SK-N-MC (cell line): Measurements from ENCODE around the gene MAMLD1.

ENCODE experiments used
- DNase-seq: peaks from one replicate; pipeline ENCODE4 v3.0.0-alpha.2; 2011; ENCODE audit warnings: low read depth, low spot score
- H3K27ac ChIP-seq: fragments of 200-600 bp; sonication (generic); 2 replicates; pipeline ENCODE4 v1.5.1; 2016; ENCODE audit warnings: mixed run types
- H3K36me3 ChIP-seq: fragments of 200-600 bp; sonication (generic); 2 replicates; pipeline ENCODE4 v1.6.1; 2017; ENCODE audit warnings: antibody characterized with exemption, low read length, mixed read lengths; ENCODE audit not compliant: insufficient read depth
- H3K4me3 ChIP-seq: fragments of 200-600 bp; sonication (generic); 2 replicates; pipeline ENCODE4 v1.5.1; 2016
- H3K9ac ChIP-seq: fragments of 200-600 bp; sonication (generic); 2 replicates; pipeline ENCODE4 v1.8.0; 2017; ENCODE audit warnings: mixed run types, mixed read lengths; ENCODE audit not compliant: insufficient read length
- H3K9me3 ChIP-seq: fragments of 200-600 bp; sonication (generic); 2 replicates; pipeline ENCODE4 v1.6.1; 2017; ENCODE audit warnings: low read depth, mild to moderate bottlenecking, antibody characterized with exemption, low read length, moderate library complexity, mixed read lengths
- EZH2 ChIP-seq: fragments of 200-600 bp; sonication (generic); IDR thresholded peaks from one replicate; pipeline ENCODE4 v1.6.1; 2017; ENCODE audit warnings: antibody characterized with exemption
- FOXP2 ChIP-seq: optimal IDR thresholded peaks from 2 replicates; pipeline ENCODE3; 2011; ENCODE audit warnings: mild to moderate bottlenecking, moderate library complexity; ENCODE audit not compliant: insufficient read depth; ENCODE audit errors: extremely low read length, control extremely low read depth
- POLR2AphosphoS5 ChIP-seq: IDR thresholded peaks from 2 replicates; pipeline ENCODE4 v1.6.1; 2012; ENCODE audit warnings: mild to moderate bottlenecking, low read depth, low read length, borderline replicate concordance

MAMLD1 gene

GRCh38 chrX:150446995-150447394 is 83.9 kb downstream of the MAMLD1 start:
- Histone ChIP-seq H3K4me3 (no peak overlapping the region), H3K27ac (no peak overlapping the region), H3K9me3 (no peaks in the 10 kb centered on the region), H3K9ac (no peak overlapping the region), H3K36me3 (no peaks in the 10 kb centered on the region)
- DNase-seq = no peak
- TF ChIP-seq EZH2 (no peak), FOXP2 (no peak), POLR2AphosphoS5 (no peak)

GRCh38 chrX:150449313-150449712 is 86.2 kb downstream of the MAMLD1 start:
- no peak for DNase-seq
- H3K9ac ChIP-seq = no peak overlapping the region
- no peaks in the 10 kb centered on the region for H3K36me3 ChIP-seq
- no peaks in the 10 kb centered on the region for H3K9me3 ChIP-seq
- TF ChIP-seq EZH2 (no peak), POLR2AphosphoS5 (no peak), FOXP2 (no peak)
- no peak overlapping the region for H3K27ac ChIP-seq
- H3K4me3 ChIP-seq = no peak overlapping the region

GRCh38 chrX:150450519-150451177 is 87.5 kb downstream of the MAMLD1 start:
- Histone ChIP-seq H3K4me3 (no peak overlapping the region), H3K27ac (no peak overlapping the region), H3K36me3 (no peaks in the 10 kb centered on the region), H3K9me3 (no peaks in the 10 kb centered on the region), H3K9ac (no peak overlapping the region)
- TF ChIP-seq POLR2AphosphoS5 (no peak), EZH2 (no peak)
- no peak for DNase-seq

GRCh38 chrX:150451953-150452352 is 88.8 kb downstream of the MAMLD1 start:
- no peak overlapping the region for H3K9ac ChIP-seq
- H3K9me3 ChIP-seq = no peaks in the 10 kb centered on the region
- no peak overlapping the region for H3K27ac ChIP-seq
- H3K36me3 ChIP-seq = no peaks in the 10 kb centered on the region
- DNase-seq = no peak
- H3K4me3 ChIP-seq = no peak overlapping the region
- TF ChIP-seq FOXP2 = no peak
- TF ChIP-seq POLR2AphosphoS5 = no peak
- no peak for TF ChIP-seq EZH2

GRCh38 chrX:150454083-150454482 is 91.0 kb downstream of the MAMLD1 start:
- H3K27ac ChIP-seq = no peak overlapping the region
- no peak for DNase-seq
- no peak overlapping the region for H3K9ac ChIP-seq
- no peak overlapping the region for H3K4me3 ChIP-seq
- TF ChIP-seq EZH2 = no peak
- H3K36me3 ChIP-seq = no peaks in the 10 kb centered on the region
- H3K9me3 ChIP-seq = no peaks in the 10 kb centered on the region

GRCh38 chrX:150454508-150455214 is 91.5 kb downstream of the MAMLD1 start:
- no peak for TF ChIP-seq FOXP2
- H3K9me3 ChIP-seq = no peaks in the 10 kb centered on the region
- no peak overlapping the region for H3K9ac ChIP-seq
- H3K36me3 ChIP-seq = no peaks in the 10 kb centered on the region
- H3K4me3 ChIP-seq = no peak overlapping the region
- no peak for DNase-seq
- H3K27ac ChIP-seq = no peak overlapping the region

GRCh38 chrX:150455215-150455608 is 92.1 kb downstream of the MAMLD1 start:
- no peak for DNase-seq
- H3K36me3 ChIP-seq = no peaks in the 10 kb centered on the region
- no peak overlapping the region for H3K27ac ChIP-seq
- H3K4me3 ChIP-seq = no peak overlapping the region
- no peaks in the 10 kb centered on the region for H3K9me3 ChIP-seq
- no peak overlapping the region for H3K9ac ChIP-seq
- TF ChIP-seq POLR2AphosphoS5 = no peak
- TF ChIP-seq EZH2 = no peak
- no peak for TF ChIP-seq FOXP2

GRCh38 chrX:150456466-150456865 is 93.3 kb downstream of the MAMLD1 start:
- no peak overlapping the region for H3K27ac ChIP-seq
- H3K9me3 ChIP-seq = no peaks in the 10 kb centered on the region
- no peak for DNase-seq
- no peaks in the 10 kb centered on the region for H3K36me3 ChIP-seq
- TF ChIP-seq EZH2 (no peak), FOXP2 (no peak), POLR2AphosphoS5 (no peak)
- no peak overlapping the region for H3K4me3 ChIP-seq
- H3K9ac ChIP-seq = no peak overlapping the region

GRCh38 chrX:150456941-150457340 is 93.8 kb downstream of the MAMLD1 start:
- no peaks in the 10 kb centered on the region for H3K36me3 ChIP-seq
- TF ChIP-seq POLR2AphosphoS5 (no peak), FOXP2 (no peak), EZH2 (no peak)
- no peak overlapping the region for H3K4me3 ChIP-seq
- no peaks in the 10 kb centered on the region for H3K9me3 ChIP-seq
- H3K27ac ChIP-seq = no peak overlapping the region
- no peak overlapping the region for H3K9ac ChIP-seq
- DNase-seq = no peak

- TF ChIP-seq FOXP2 (no peak), POLR2AphosphoS5 (no peak), EZH2 (no peak)
- Histone ChIP-seq H3K36me3 (no peaks in the 10 kb centered on the region), H3K9me3 (no peaks in the 10 kb centered on the region), H3K9ac (no peak overlapping the region), H3K27ac (no peak overlapping the region), H3K4me3 (no peak overlapping the region)
- DNase-seq = no peak
These were observed 96.1 kb downstream of the MAMLD1 start for GRCh38 chrX:150459196-150459595.
